DMS 273 (cell line): ENCODE data around the gene MRPL52.
"Not testable (repeated sequence)": the region's sequence is repeated elsewhere in the genome, so short reads cannot be mapped to it uniquely, and the experiment has no call there.

ENCODE experiments used
- DNase-seq: peaks from one replicate; lab custom pipeline; 2025; ENCODE audit not compliant: unreplicated experiment; lab: John Stamatoyannopoulos, UW

Gene MRPL52

DNA sequence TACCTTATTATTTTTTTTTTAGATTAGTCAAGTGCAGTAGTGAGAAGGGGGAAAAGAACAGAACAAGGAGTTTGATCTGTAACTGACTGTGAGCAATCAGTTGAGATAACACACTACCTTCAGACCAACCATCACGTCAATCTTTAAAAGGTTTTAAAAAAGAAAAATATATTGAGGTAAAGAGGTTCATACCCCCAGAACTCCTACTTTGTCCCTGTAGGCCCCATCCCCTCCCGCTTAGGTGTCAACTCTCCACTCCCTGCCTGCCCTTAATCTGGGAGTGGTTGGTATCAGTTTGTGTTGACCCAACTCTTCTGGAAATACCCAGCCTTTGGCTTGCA is 22.9 kb downstream of the MRPL52 start:
- DNase-seq = no peak

DNA sequence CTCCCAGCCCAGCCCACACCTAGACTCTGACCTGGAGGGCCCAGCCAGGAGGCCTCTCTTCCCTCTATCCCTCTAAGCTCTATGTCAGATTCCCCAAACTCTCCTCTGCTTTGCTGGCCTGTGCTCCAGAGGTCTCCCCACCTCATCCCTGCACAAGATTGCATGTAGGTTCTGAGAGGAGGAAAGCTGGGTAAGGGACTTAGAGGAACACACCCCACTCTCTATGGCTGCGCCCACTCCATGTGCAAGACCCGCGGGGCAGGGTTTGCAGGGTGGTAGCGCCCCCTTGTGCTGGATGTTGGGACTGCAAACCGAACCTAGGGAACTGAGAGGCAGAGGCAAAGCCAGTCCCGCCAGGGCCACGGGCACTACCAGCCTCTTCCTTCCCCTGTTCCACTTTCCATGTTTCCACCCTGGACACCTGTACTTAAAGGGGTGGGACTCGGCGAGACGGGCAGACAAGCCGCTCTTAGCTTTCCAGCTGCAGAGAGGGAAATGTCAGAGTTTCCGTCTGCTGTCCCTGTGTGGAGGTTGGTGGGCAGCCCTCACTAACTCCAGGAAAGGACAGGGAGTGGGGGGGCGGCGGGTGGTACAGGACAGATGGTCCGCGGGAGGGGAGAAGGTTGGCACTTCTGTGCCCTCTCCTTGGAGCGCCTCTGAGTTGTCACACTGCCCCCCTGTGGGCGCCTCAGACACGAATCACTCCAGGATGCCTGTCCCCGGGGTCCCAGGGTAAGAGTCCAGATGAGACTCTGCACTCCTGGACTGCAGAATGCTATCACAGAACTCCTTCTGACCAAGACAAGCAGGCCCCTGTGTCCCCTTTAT is 23.5 kb downstream of the MRPL52 start:
- DNase-seq = peak; percentile 96

DNA sequence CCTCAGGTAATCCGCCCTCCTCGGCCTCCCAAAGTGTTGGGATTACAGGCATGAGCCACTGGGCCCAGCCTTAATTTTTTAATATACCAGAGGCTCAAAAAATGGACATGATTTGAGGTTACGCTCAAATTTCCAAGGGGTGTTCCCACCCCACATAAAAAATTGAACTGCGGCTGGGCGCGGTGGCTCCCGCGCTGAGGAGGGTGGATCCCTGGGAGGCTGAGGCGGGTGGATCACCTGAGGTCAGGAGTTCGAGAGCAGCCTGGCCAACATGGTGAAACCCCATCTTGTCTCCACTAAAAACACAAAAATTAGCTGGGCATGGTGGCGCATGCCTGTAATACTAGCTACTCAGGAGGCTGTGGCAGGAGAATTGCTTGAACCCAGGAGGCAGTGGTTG is 24.6 kb downstream of the MRPL52 start:
- DNase-seq = not testable (repeated sequence)

DNA sequence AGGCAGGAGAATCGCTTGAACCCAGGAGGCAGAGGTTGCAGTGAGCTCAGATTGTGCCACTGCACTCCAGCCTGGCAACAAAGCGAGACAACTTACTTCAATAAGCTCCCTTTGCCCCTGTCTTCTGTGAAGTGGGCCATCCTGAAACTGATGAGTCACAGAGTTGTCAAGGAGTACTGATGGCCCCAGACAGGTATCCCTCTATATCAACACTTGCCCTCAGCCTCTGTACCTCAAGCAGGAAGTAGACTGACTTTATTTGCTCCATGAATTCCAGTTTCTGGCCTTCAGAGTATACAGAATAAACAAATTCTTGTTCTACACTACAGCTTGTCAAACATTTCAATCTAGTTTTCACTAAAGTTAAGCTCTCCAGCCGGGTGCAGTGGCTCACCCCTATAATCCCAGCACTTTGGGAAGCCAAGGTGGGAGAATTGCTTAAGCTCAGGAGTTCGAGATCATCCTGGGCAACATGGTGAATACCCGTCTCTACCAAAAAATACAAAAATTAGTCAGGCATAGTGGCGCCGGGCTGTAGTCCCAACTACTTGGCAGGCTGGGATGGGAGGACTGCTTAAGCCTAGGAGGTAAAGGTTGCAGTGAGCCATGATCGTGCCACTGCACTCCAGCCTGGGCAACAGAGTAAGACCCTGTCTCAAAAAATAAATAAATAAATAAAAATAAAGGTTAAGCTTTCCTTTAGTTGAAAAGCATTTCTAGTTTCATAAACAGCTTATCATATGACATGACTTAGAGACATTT is 25.5 kb downstream of the MRPL52 start:
- no peak for DNase-seq

DNA sequence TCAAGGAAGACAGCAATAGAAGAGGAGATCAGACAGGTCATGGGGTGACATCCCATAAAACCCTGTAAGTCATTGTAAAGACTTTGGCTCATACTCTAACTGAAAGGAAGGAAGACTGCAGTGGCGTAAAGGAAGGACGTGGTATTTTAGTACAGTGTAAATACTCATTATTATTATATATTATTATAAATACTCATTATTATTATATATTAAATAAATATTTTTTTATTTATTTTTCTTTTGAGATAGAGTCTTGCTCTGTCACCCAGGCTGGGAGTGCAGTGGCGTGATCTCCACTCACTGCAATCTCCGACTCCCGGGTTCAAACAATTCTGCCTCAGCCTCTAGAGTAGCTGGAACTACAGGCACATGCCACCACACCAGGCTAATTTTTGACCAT is 26.7 kb downstream of the MRPL52 start:
- DNase-seq = no peak

DNA sequence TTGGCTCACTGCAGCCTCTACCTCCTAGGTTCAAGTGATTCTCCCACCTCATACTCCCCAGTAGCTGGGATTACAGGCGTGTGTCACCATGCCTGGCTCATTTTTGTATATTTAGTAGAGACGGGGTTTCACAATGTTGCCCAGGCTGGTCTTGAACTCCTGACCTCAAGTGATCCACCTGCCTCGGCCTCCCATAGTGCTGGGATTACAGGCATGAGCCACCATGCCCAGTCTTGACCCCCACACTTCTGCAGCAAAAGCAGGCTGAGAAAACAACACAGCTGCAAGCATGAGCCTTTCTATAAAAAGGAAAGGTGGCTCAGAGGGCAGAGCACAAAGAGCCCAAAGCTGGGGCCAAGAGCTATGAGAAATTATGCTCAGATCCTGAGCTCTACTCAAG is 30.7 kb downstream of the MRPL52 start:
- not testable (repeated sequence) for DNase-seq

DNA sequence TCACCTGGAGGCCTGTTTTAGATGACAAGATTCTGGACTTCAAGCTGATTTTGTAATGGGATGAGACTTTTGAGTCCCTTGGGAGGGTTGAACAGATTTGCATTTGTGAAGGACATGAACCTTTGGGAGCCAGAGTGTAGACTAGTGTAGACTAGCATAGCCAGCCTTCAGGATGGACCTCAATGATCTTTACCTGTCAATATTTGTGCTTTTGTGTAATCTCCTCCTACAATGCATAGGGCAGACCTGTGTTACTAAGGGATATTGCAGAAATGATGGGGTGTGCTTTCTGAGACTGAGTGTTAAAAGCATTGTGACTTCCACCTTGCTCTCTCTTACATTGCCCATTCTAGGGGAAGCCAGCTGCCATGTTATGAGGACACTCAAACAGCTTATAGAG is 32.0 kb downstream of the MRPL52 start:
- no peak for DNase-seq

DNA sequence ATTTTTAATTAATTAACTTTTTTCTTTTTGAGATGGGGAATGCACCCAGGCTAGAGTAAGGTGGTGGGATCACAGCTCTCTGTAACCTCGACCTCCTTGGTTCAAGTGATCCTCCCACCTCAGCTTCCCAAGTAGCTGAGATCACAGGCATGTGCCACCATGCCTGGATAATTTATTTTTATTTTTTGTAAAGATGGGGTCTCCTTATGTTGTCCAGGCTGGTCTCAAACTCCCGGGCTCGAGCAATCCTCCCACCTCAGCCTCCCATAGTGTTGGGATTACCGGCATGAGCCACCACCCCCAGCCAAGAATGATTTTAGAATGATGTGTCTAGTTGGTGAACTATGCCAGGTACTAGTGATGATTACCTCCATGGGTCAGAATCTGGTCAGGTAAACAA is 35.3 kb downstream of the MRPL52 start:
- no peak for DNase-seq

DNA sequence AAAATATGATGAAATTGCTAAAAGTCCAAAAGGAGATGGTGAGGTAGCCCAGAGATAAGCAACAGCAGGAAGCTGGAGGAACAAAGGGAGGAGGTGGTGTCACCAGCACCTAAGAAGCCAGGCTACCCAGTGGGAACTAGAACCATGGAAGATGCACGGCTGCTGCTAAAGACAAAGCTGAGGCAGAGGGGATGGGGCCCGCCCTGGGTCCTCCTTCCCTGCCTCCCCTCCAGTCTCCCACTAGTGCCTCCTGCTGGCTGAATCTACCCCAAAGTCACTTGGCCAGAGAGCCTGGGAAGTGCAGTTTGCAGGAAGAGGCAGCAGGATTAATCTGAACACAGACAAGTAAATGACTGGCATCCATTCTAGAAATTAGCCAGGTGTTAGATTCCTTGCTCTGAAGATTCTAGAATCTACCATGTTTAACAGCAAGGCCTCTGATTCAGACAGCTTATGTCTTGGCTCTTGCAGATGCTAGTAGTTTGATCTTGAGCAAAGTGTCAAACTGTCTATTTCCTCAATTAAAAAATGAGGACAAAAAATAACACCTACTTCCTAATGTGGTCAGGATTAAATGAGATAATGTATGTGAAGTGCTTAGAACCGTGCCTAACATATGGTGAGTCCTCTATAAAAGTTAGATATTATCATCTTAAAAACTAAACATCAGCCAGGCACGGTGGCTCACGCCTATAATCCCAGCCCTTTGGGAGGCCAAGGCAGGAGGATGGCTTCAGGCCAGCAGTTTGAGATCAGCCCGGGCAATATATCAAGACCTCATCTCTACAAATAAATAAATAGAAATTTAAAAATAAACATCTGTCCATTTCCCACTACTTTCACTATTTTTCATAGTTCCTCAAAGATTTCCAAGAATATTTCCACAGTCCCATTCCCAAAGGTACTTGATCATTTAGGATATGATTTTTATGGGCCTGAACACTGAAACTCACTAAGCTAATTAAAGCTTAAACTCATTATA is 36.0 kb downstream of the MRPL52 start:
- peak; percentile 45 for DNase-seq

DNA sequence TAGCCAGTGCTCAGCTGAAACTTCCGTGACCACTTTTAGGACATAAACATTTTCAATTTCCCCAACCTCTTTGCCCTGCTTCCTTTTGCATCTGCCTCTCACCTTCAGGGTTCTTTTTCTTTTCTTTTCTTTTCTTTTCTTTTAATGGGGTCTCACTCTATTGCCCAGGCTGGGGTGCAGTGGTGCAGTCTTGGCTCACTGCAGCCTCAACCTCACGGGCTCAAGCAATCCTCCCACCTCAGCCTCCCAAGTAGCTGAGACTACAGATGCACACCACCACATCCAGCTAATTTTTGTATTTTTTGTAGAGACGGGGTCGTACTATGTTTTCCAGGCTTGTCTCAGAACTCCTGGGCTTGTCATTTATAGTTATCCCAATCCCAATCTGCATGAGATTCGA is 37.2 kb downstream of the MRPL52 start:
- no peak for DNase-seq

DNA sequence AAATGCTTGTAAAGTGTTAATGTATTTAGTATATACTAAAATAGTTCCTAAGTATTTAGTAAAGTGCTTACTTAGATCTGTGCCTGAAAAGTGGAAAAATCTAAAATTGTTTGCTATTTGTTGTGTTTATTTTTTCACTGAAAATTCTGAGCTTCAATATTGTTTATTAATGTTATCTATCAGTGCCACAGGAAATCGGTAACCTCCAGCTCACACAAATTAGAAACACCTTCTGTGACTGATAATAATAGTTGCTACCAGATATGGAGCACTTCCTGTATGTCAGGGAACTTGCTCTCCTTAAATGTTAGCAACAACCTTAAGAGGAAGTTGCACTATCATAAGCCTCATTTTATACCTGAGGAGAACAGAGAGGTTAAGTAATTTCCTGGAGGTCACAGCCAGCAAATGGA is 41.1 kb downstream of the MRPL52 start:
- DNase-seq = no peak

DNA sequence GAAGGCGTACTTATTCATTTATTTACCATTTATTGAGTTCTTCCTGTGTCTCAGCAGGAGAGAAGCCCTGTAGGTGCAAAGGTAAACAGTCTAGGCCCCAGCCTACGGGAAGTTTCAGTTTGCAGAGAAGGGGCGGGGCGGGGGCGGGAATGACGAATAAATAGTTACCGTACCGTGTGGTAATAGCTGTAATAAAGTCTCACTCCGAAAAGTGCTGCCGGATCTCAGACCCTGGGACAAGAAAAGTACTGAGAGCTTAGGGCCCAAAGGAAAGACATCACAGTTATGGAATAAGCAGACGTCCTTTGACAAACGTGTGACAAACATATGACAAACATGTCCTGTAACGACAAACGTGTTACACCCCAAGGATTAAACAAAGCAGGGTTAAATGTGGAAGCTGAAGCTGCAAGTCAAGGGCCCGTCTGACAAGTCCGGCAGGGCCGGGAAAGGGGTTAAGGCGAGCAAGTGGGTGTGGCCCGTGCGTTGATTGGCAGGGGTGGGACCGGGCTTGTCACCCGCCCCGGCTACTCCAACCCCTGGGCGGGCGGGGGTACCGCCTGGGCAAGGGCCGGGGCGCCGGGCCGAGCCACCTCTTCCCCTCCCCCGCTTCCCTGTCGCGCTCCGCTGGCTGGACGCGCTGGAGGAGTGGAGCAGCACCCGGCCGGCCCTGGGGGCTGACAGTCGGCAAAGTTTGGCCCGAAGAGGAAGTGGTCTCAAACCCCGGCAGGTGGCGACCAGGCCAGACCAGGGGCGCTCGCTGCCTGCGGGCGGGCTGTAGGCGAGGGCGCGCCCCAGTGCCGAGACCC is 41.7 kb downstream of the MRPL52 start, which contains the start of gene LRP10:
Gene LRP10, plus strand, starts transcription at position 517 of the 809 bp plus-strand sequence. CDS start 564 bp downstream, outside the sequence.
- peak; percentile 94 for DNase-seq

DNA sequence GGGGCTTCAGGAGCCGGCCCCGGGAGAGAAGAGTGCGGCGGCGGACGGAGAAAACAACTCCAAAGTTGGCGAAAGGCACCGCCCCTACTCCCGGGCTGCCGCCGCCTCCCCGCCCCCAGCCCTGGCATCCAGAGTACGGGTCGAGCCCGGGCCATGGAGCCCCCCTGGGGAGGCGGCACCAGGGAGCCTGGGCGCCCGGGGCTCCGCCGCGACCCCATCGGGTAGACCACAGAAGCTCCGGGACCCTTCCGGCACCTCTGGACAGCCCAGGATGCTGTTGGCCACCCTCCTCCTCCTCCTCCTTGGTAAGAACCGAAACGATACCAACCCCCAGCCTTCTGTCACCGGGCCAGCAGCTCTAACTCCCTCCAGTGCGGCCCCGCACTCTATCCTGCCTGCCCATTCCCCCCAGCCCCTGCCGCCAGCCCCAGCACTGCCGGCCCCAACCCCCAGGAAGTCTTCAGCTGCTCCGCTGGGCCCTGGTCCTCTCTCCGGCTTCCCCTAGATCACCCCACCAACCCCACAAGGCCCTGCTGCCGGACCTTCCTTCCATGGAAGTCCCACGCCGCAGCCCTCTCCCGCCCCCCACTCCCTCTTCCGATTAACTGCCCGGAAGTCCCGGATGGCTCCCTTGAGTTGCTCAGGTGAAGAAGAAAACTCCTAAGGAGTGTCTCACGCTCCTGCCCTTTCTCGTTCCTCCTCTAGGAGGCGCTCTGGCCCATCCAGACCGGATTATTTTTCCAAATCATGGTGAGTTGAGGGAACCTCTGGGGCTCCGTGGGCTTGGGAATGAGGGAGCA is 42.5 kb downstream of the MRPL52 start:
- DNase-seq = peak; percentile 93

DNA sequence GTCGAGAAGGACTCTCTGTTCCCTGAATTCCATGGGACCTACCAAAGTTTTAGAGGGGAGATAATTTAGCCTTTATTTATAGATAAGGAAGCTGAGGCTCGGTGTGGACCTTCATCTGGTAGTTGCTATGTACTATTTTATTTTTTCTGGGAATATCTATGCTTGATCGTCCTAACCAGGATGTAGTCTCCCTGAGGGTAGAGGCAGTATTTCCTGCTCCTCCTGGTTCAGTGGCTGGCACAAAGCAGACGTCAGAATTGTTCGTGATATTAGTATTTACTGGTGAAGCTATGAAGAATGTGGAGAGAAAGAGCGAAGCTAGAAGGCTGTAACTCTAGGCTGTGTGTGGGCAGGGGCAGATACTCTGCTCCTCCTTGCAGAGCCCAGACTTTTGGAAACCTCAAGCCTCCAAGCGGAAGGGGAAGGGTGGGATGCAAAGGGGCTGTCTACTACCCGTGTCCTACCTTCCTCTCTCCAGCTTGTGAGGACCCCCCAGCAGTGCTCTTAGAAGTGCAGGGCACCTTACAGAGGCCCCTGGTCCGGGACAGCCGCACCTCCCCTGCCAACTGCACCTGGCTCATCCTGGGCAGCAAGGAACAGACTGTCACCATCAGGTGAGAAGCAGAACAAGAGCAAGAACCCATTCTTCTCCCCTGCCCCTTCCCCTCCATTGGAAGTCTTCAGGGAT is 43.3 kb downstream of the MRPL52 start:
- no peak for DNase-seq

DNA sequence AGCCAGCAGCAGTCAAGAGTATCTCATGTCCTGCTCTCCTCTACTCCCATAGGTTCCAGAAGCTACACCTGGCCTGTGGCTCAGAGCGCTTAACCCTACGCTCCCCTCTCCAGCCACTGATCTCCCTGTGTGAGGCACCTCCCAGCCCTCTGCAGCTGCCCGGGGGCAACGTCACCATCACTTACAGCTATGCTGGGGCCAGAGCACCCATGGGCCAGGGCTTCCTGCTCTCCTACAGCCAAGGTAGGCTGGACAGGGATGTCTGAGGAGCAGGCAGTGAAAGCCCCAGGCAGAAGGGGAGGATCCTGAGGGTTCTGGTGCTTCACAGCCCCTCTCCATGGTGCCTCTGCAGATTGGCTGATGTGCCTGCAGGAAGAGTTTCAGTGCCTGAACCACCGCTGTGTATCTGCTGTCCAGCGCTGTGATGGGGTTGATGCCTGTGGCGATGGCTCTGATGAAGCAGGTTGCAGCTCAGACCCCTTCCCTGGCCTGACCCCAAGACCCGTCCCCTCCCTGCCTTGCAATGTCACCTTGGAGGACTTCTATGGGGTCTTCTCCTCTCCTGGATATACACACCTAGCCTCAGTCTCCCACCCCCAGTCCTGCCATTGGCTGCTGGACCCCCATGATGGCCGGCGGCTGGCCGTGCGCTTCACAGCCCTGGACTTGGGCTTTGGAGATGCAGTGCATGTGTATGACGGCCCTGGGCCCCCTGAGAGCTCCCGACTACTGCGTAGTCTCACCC is 45.5 kb downstream of the MRPL52 start:
- no peak for DNase-seq

DNA sequence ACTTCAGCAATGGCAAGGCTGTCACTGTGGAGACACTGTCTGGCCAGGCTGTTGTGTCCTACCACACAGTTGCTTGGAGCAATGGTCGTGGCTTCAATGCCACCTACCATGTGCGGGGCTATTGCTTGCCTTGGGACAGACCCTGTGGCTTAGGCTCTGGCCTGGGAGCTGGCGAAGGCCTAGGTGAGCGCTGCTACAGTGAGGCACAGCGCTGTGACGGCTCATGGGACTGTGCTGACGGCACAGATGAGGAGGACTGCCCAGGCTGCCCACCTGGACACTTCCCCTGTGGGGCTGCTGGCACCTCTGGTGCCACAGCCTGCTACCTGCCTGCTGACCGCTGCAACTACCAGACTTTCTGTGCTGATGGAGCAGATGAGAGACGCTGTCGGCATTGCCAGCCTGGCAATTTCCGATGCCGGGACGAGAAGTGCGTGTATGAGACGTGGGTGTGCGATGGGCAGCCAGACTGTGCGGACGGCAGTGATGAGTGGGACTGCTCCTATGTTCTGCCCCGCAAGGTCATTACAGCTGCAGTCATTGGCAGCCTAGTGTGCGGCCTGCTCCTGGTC is 46.1 kb downstream of the MRPL52 start:
- no peak for DNase-seq

DNA sequence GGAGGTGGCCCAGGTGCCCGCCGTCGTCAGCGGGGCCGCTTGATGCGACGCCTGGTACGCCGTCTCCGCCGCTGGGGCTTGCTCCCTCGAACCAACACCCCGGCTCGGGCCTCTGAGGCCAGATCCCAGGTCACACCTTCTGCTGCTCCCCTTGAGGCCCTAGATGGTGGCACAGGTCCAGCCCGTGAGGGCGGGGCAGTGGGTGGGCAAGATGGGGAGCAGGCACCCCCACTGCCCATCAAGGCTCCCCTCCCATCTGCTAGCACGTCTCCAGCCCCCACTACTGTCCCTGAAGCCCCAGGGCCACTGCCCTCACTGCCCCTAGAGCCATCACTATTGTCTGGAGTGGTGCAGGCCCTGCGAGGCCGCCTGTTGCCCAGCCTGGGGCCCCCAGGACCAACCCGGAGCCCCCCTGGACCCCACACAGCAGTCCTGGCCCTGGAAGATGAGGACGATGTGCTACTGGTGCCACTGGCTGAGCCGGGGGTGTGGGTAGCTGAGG is 47.4 kb downstream of the MRPL52 start:
- DNase-seq = no peak
